H9 (cell line): Measurements from ENCODE around the gene ZCCHC3. TPM values are rescaled to one million over a fixed set of nuclear protein-coding genes. Genes with fewer than 3 reads are reported as not detected.

Source experiments
- DNase-seq: peaks from one replicate; pipeline ENCODE4 v3.0.0-alpha.2; 2017
- H2AFZ ChIP-seq: one replicate; pipeline ENCODE4 v1.6.1; 2013; ENCODE audit warnings: mild to moderate bottlenecking, low read length, control low read depth, moderate library complexity
- H2AK5ac ChIP-seq: 2 replicates; pipeline ENCODE4 v1.6.1; 2013; ENCODE audit warnings: low read length, control low read depth, mixed read lengths; ENCODE audit not compliant: insufficient read length
- H2BK120ac ChIP-seq: one replicate; pipeline ENCODE4 v1.6.1; 2013; ENCODE audit warnings: low read depth, mild to moderate bottlenecking, low read length, control low read depth, inconsistent platforms; ENCODE audit not compliant: poor library complexity, severe bottlenecking
- H2BK12ac ChIP-seq: 2 replicates; pipeline ENCODE4 v1.6.1; 2013; ENCODE audit warnings: low read length, control low read depth, mixed read lengths, low read depth; ENCODE audit not compliant: insufficient read length
- H2BK15ac ChIP-seq: 2 replicates; pipeline ENCODE4 v1.6.1; 2013; ENCODE audit warnings: low read depth, low read length, control low read depth
- H2BK20ac ChIP-seq: one replicate; pipeline ENCODE4 v1.6.1; 2013; ENCODE audit warnings: low read depth, mild to moderate bottlenecking, low read length, control low read depth, inconsistent platforms; ENCODE audit not compliant: poor library complexity, severe bottlenecking
- H2BK5ac ChIP-seq: 2 replicates; pipeline ENCODE4 v1.6.1; 2013; ENCODE audit warnings: low read length, control low read depth, mixed read lengths; ENCODE audit not compliant: insufficient read length
- H3K14ac ChIP-seq: 2 replicates; pipeline ENCODE4 v1.6.1; 2013; ENCODE audit warnings: low read length, control low read depth; ENCODE audit not compliant: insufficient read depth
- H3K18ac ChIP-seq: 2 replicates; pipeline ENCODE4 v1.6.1; 2013; ENCODE audit warnings: low read depth, mild to moderate bottlenecking, mixed read lengths, low read length, control low read depth; ENCODE audit not compliant: insufficient read length
- H3K23ac ChIP-seq: 2 replicates; pipeline ENCODE4 v1.6.1; 2013; ENCODE audit warnings: low read length, control low read depth, mixed read lengths, low read depth; ENCODE audit not compliant: insufficient read length
- H3K23me2 ChIP-seq: 2 replicates; pipeline ENCODE4 v1.6.1; 2013; ENCODE audit warnings: low read depth, mild to moderate bottlenecking, mixed read lengths, low read length, control low read depth; ENCODE audit not compliant: insufficient read length, poor library complexity, severe bottlenecking
- H3K27ac ChIP-seq: 2 replicates; pipeline ENCODE4 v1.5.1; 2013; ENCODE audit warnings: low read length, control low read depth, mixed read lengths, low read depth; ENCODE audit not compliant: insufficient read length
- H3K27me3 ChIP-seq: 2 replicates; pipeline ENCODE4 v1.6.1; 2013; ENCODE audit warnings: low read length, control low read depth, inconsistent platforms; ENCODE audit not compliant: insufficient read depth
- H3K4ac ChIP-seq: 2 replicates; pipeline ENCODE4 v1.6.1; 2013; ENCODE audit warnings: low read depth, mild to moderate bottlenecking, control low read depth, inconsistent platforms, low read length, moderate library complexity
- H3K4me1 ChIP-seq: 2 replicates; pipeline ENCODE4 v1.6.1; 2013; ENCODE audit warnings: low read length, control low read depth, inconsistent platforms; ENCODE audit not compliant: insufficient read depth
- H3K4me2 ChIP-seq: 2 replicates; pipeline ENCODE4 v1.6.1; 2013; ENCODE audit warnings: low read length, control low read depth, mixed read lengths; ENCODE audit not compliant: insufficient read length, insufficient read depth
- H3K56ac ChIP-seq: 2 replicates; pipeline ENCODE4 v1.6.1; 2013; ENCODE audit warnings: low read depth, mild to moderate bottlenecking, mixed read lengths, low read length, control low read depth; ENCODE audit not compliant: insufficient read length
- H3K79me1 ChIP-seq: 2 replicates; pipeline ENCODE4 v1.6.1; 2013; ENCODE audit warnings: low read depth, mild to moderate bottlenecking, moderate library complexity, low read length, control low read depth, inconsistent platforms; ENCODE audit not compliant: insufficient read depth, poor library complexity, severe bottlenecking
- H3K79me2 ChIP-seq: 2 replicates; pipeline ENCODE4 v1.6.1; 2013; ENCODE audit warnings: low read length, control low read depth, inconsistent platforms; ENCODE audit not compliant: insufficient read depth
- H3K9ac ChIP-seq: 2 replicates; pipeline ENCODE4 v1.6.1; 2013; ENCODE audit warnings: low read length, control low read depth, mixed read lengths; ENCODE audit not compliant: insufficient read length; ENCODE audit errors: extremely low read depth
- H3K9me3 ChIP-seq: one replicate; pipeline ENCODE4 v1.6.1; 2013; ENCODE audit warnings: low read depth, low read length, inconsistent platforms; ENCODE audit not compliant: control insufficient read depth
- H3T11ph ChIP-seq: one replicate; pipeline ENCODE4 v1.6.1; 2013; ENCODE audit warnings: mild to moderate bottlenecking, low read length, control low read depth, inconsistent platforms
- H4K20me1 ChIP-seq: one replicate; pipeline ENCODE4 v1.6.1; 2013; ENCODE audit not compliant: control insufficient read depth, insufficient read length, insufficient read depth
- H4K5ac ChIP-seq: 2 replicates; pipeline ENCODE4 v1.6.1; 2013; ENCODE audit warnings: low read depth, mild to moderate bottlenecking, mixed read lengths, low read length, control low read depth; ENCODE audit not compliant: insufficient read length
- H4K8ac ChIP-seq: replicated peaks from 2 replicates; pipeline ENCODE4 v1.6.1; 2013; ENCODE audit warnings: low read length, control low read depth, mixed read lengths, low read depth; ENCODE audit not compliant: insufficient read length
- H4K91ac ChIP-seq: 2 replicates; pipeline ENCODE4 v1.6.1; 2013; ENCODE audit warnings: low read depth, mild to moderate bottlenecking, moderate library complexity, mixed read lengths, low read length, control low read depth; ENCODE audit not compliant: insufficient read length
- H3K27ac Mint-ChIP-seq, 3 experiments: 2 replicates in 2 of 3; 3 replicates in 1 of 3; pipeline ENCODE4 v1.8.0; 2020 to 2021; ENCODE audit warnings: mixed read lengths in 3 of 3, mild to moderate bottlenecking in 1 of 3, moderate library complexity in 1 of 3
- H3K27me3 Mint-ChIP-seq: 2 replicates; pipeline ENCODE4 v1.8.0; 2021; ENCODE audit warnings: low read depth, mild to moderate bottlenecking, moderate library complexity, mixed read lengths
- H3K36me3 Mint-ChIP-seq, 3 experiments: 2 replicates in 2 of 3; 3 replicates in 1 of 3; pipeline ENCODE4 v1.8.0; 2020 to 2021; ENCODE audit warnings: low read depth in 3 of 3, mixed read lengths in 3 of 3; ENCODE audit not compliant: insufficient read depth in 1 of 3
- H3K4me1 Mint-ChIP-seq, 2 experiments: 2 replicates each; pipeline ENCODE4 v1.8.0; 2020; ENCODE audit warnings: mixed read lengths in 2 of 2
- H3K4me3 Mint-ChIP-seq, 2 experiments: 2 replicates in 1 of 2; 3 replicates in 1 of 2; pipeline ENCODE4 v1.8.0; 2020 to 2021; ENCODE audit warnings: mild to moderate bottlenecking in 2 of 2, mixed read lengths in 2 of 2, moderate library complexity in 1 of 2
- H3K9me3 Mint-ChIP-seq, 2 experiments: 2 replicates in 1 of 2; 3 replicates in 1 of 2; pipeline ENCODE4 v1.8.0; 2020; ENCODE audit warnings: mild to moderate bottlenecking in 2 of 2, mixed read lengths in 2 of 2, moderate library complexity in 1 of 2
- WGBS: extraction: QIAGEN DNeasy Blood & Tissue Kit; methylation state at CpG from one replicate; pipeline ENCODE4 v1.1.7; 2013; ENCODE audit warnings: missing lambda C conversion rate, low lambda C conversion rate, mixed read lengths; ENCODE audit not compliant: insufficient read length; ENCODE audit errors: extremely low coverage; 5-methylcytosine and 5-hydroxymethylcytosine counted together
- total RNA-seq: library from RNA; stranded (reverse); gene quantifications from 2 replicates; pipeline ENCODE4 v1.2.1, GENCODE V29; 2021
- TF ChIP-seq, protein P1 (sequence below): fragments of 200-600 bp; sonication (generic); conservative IDR thresholded peaks from 3 replicates; pipeline ENCODE4 v1.8.0; 2021; ENCODE audit warnings: antibody characterized with exemption, mild to moderate bottlenecking

The ZCCHC3 gene
- total RNA-seq, 1 experiment from 2014 or later: 41.3 TPM

DNA sequence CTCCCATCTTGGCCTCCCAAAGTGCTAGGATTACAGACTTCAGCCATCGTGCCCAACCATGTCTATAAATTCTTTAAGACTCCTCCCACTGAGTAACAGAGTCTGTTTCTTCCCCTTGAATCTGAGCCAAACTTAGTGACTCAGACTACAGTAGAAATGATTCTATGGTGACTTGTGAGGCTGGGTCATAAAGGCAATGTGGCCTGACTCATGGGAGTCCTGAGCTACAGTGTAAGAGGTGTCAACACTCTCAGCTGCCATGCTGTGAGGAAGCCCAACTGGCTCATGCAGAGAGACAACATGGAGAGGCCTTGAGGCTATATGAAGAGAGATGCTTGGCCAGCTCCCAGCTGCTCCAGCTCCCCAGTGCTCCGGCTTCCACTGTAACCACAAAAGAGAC is 44.3 kb downstream of the ZCCHC3 start:
- Mint-ChIP-seq H3K4me3 (no peak overlapping the region), H3K36me3 (no peaks in the 10 kb centered on the region), H3K27me3 (peaks cover 66% of the 10 kb centered on the region)

More for the DNA sequence above, 44.3 kb downstream of the ZCCHC3 start:
- no peaks in the 10 kb centered on the region for H4K20me1 ChIP-seq
- TF ChIP-seq, protein P1, sequence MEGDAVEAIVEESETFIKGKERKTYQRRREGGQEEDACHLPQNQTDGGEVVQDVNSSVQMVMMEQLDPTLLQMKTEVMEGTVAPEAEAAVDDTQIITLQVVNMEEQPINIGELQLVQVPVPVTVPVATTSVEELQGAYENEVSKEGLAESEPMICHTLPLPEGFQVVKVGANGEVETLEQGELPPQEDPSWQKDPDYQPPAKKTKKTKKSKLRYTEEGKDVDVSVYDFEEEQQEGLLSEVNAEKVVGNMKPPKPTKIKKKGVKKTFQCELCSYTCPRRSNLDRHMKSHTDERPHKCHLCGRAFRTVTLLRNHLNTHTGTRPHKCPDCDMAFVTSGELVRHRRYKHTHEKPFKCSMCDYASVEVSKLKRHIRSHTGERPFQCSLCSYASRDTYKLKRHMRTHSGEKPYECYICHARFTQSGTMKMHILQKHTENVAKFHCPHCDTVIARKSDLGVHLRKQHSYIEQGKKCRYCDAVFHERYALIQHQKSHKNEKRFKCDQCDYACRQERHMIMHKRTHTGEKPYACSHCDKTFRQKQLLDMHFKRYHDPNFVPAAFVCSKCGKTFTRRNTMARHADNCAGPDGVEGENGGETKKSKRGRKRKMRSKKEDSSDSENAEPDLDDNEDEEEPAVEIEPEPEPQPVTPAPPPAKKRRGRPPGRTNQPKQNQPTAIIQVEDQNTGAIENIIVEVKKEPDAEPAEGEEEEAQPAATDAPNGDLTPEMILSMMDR: no peak
- H4K5ac ChIP-seq: no peak overlapping the region
- H3K23me2 ChIP-seq: peaks cover 5% of the 10 kb centered on the region
- WGBS: no CpG with 5 or more reads among the region's 2 CpGs
- Mint-ChIP-seq H3K4me1 (peaks cover 6 to 7% of the 10 kb centered on the region in 2 experiments), H3K27ac (no peak overlapping the region), H3K9me3 (no peaks in the 10 kb centered on the region; a peak in 1 of 5 replicates)
- H2BK15ac ChIP-seq: no peak overlapping the region
- no peak overlapping the region for H2BK20ac ChIP-seq
- no peaks in the 10 kb centered on the region for H3K9me3 ChIP-seq
- H3K79me2 ChIP-seq: no peaks in the 10 kb centered on the region
- no peak overlapping the region for H2AK5ac ChIP-seq
- H3K27me3 ChIP-seq: no peaks in the 10 kb centered on the region; the same call in 1 of the 2 replicates
- DNase-seq: no peak
- H2BK120ac ChIP-seq: no peak overlapping the region
- no peak overlapping the region for H3K4ac ChIP-seq
- H2BK5ac ChIP-seq: no peak overlapping the region
- no peaks in the 10 kb centered on the region for H3K79me1 ChIP-seq
- no peak overlapping the region for H3T11ph ChIP-seq
- no peaks in the 10 kb centered on the region; the same call in 1 of the 2 replicates for H3K4me1 ChIP-seq
- H2BK12ac ChIP-seq: no peak overlapping the region
- H3K9ac ChIP-seq: no peak overlapping the region
- no peak overlapping the region for H2AFZ ChIP-seq
- no peak overlapping the region for H3K4me2 ChIP-seq
- H3K23ac ChIP-seq: no peak overlapping the region
- no peak overlapping the region for H4K8ac ChIP-seq
- H3K56ac ChIP-seq: no peak overlapping the region
- no peak overlapping the region for H3K18ac ChIP-seq
- no peak overlapping the region for H4K91ac ChIP-seq
- H3K14ac ChIP-seq: no peak overlapping the region
- H3K27ac ChIP-seq: no peak overlapping the region
